ENCODE results near the gene LCP1. TPM values are rescaled to one million over a fixed set of nuclear protein-coding genes. Genes with fewer than 3 reads are reported as not detected.
"Not testable (repeated sequence)": the region's sequence is repeated elsewhere in the genome, so short reads cannot be mapped to it uniquely, and the experiment has no call there.

LCP1 gene, protein sequence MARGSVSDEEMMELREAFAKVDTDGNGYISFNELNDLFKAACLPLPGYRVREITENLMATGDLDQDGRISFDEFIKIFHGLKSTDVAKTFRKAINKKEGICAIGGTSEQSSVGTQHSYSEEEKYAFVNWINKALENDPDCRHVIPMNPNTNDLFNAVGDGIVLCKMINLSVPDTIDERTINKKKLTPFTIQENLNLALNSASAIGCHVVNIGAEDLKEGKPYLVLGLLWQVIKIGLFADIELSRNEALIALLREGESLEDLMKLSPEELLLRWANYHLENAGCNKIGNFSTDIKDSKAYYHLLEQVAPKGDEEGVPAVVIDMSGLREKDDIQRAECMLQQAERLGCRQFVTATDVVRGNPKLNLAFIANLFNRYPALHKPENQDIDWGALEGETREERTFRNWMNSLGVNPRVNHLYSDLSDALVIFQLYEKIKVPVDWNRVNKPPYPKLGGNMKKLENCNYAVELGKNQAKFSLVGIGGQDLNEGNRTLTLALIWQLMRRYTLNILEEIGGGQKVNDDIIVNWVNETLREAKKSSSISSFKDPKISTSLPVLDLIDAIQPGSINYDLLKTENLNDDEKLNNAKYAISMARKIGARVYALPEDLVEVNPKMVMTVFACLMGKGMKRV
- 332 TPM for polyA plus RNA-seq (2013)

DNA sequence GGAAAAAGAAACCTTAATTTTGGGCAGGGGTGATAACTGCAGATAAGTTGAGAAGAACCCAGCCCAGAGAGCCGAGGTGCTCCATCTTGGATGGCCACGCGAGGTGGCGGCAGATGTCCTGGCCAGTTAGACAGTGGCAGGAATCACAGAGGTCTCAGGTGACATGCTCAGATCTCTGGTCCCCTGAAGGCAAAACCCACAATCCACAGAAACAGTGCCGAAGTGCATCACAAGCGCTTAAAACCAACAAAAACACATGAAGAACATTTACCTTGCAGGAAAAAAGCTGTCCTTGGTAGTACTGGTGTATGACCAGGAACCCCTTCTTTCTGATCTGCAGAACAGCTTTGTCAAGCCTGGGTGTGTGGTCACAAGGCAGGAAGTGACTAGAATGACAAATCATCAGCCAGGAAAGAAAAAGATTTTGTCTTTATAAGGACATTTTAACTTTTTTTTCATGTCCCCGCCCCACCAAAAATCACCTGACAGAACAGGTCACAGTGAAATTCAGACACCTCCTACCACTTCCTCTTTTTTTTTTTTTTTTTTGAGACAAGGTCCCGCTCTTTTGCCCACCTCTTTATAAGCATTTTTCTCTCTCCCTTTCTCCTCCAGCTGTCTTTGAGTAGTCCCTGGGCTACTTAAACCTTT lies at the start of gene LCP1:
Gene LCP1 (minus strand): TSS at position 338 of the 651 bp plus-strand sequence. CDS start 22,515 bp downstream, outside the sequence.
- peak within 1 kb of the TSS; percentile 74 to 89 for H3K27ac ChIP-seq (ENCODE audit: insufficient read depth in 1 of 2, low read depth in 1 of 2, low read length in 2 of 2, poor library complexity in 1 of 2, severe bottlenecking in 2 of 2)
- peaks cover 0 to 17% (median 2%) of the 10 kb centered on the region in 4 experiments for H3K36me3 ChIP-seq (ENCODE audit: control insufficient read depth in 4 of 4, insufficient read depth in 4 of 4, low read length in 3 of 4)
- peaks cover 47 to 67% (median 50%) of the 10 kb centered on the region in 4 experiments for H3K4me1 ChIP-seq (ENCODE audit: control extremely low read depth in 1 of 4, control insufficient read depth in 4 of 4, insufficient read depth in 4 of 4, low read length in 3 of 4)
- peak; percentile 95 to 99 (median 98) for DNase-seq
- 0% methylated on average over 8 of the region's 8 CpGs for WGBS (ENCODE audit: insufficient coverage)
- ChIA-PET CTCF (interaction anchor here (1.1 to 2.4 kb wide), 9 partner anchors 10 to 108 kb away, joined by 3 to 17 read pairs (median 6); no protein-coding TSS in a partner anchor), POLR2A (interaction anchor here (0.6 to 1.2 kb wide), 4 partner anchors 10 to 1417 kb away, joined by 3 to 5 read pairs (median 4); no protein-coding TSS in a partner anchor)
- no peaks in the 10 kb centered on the region for H3K9me3 ChIP-seq (ENCODE audit: control extremely low read depth in 1 of 5, control insufficient read depth in 4 of 5, insufficient read depth in 2 of 5, low read depth in 1 of 5, low read length in 4 of 5)
- H3K4me3 ChIP-seq (ENCODE audit: control insufficient read depth in 1 of 7, extremely low read depth in 1 of 7, insufficient read depth in 4 of 7, low read depth in 2 of 7, low read length in 6 of 7) = peak within 1 kb of the TSS; percentile 60 to 97 (median 84)
- no peaks in the 10 kb centered on the region for H3K27me3 ChIP-seq (replicated peaks in 2 of 5; ENCODE audit: control insufficient read depth in 4 of 5, insufficient read depth in 5 of 5, low read length in 4 of 5)

- Histone ChIP-seq H3K4me1 (ENCODE audit: control extremely low read depth in 1 of 4, control insufficient read depth in 4 of 4, insufficient read depth in 4 of 4, low read length in 3 of 4) (no peaks in the 10 kb centered on the region), H3K4me3 (ENCODE audit: control insufficient read depth in 1 of 7, extremely low read depth in 1 of 7, insufficient read depth in 4 of 7, low read depth in 2 of 7, low read length in 6 of 7) (no peak overlapping the region), H3K27ac (ENCODE audit: insufficient read depth in 1 of 2, low read depth in 1 of 2, low read length in 2 of 2, poor library complexity in 1 of 2, severe bottlenecking in 2 of 2) (no peak overlapping the region), H3K9me3 (ENCODE audit: control extremely low read depth in 1 of 5, control insufficient read depth in 4 of 5, insufficient read depth in 2 of 5, low read depth in 1 of 5, low read length in 4 of 5) (peaks cover 0 to 46% (median 6%) of the 10 kb centered on the region in 5 experiments), H3K27me3 (replicated peaks in 2 of 5; ENCODE audit: control insufficient read depth in 4 of 5, insufficient read depth in 5 of 5, low read length in 4 of 5) (no peaks in the 10 kb centered on the region), H3K36me3 (ENCODE audit: control insufficient read depth in 4 of 4, insufficient read depth in 4 of 4, low read length in 3 of 4) (peaks cover 0 to 49% (median 10%) of the 10 kb centered on the region in 4 experiments)
- no peak for DNase-seq
- ChIA-PET POLR2A (no interaction called here), CTCF (interaction anchor here (0.9 kb wide), 1 partner anchor 10 kb away, joined by 3 read pairs; no protein-coding TSS in a partner anchor)
- 100% methylated on average over 2 of the region's 2 CpGs for WGBS (ENCODE audit: insufficient coverage)
These were observed 47.3 kb upstream of the LCP1 start for GRCh38 chr13:46229251-46229650.

GRCh38 chr13:46220234-46220633 lies 38.3 kb upstream of the LCP1 start:
- H3K4me3 ChIP-seq (ENCODE audit: control insufficient read depth in 1 of 7, extremely low read depth in 1 of 7, insufficient read depth in 4 of 7, low read depth in 2 of 7, low read length in 6 of 7); H3K27ac ChIP-seq (ENCODE audit: insufficient read depth in 1 of 2, low read depth in 1 of 2, low read length in 2 of 2, poor library complexity in 1 of 2, severe bottlenecking in 2 of 2); POLR2A ChIA-PET; H3K4me1 ChIP-seq (ENCODE audit: control extremely low read depth in 1 of 4, control insufficient read depth in 4 of 4, insufficient read depth in 4 of 4, low read length in 3 of 4); H3K27me3 ChIP-seq (replicated peaks in 2 of 5; ENCODE audit: control insufficient read depth in 4 of 5, insufficient read depth in 5 of 5, low read length in 4 of 5); H3K36me3 ChIP-seq (ENCODE audit: control insufficient read depth in 4 of 4, insufficient read depth in 4 of 4, low read length in 3 of 4); DNase-seq: not testable (repeated sequence)
- peaks cover 0 to 14% (median 5%) of the 10 kb centered on the region in 5 experiments for H3K9me3 ChIP-seq (ENCODE audit: control extremely low read depth in 1 of 5, control insufficient read depth in 4 of 5, insufficient read depth in 2 of 5, low read depth in 1 of 5, low read length in 4 of 5)
- CTCF ChIA-PET = interaction anchor here (0.6 to 1.0 kb wide), 2 partner anchors 10 to 12 kb away, joined by 3 read pairs; no protein-coding TSS in a partner anchor
- 67% methylated on average over 2 of the region's 2 CpGs for WGBS (ENCODE audit: insufficient coverage)

DNA sequence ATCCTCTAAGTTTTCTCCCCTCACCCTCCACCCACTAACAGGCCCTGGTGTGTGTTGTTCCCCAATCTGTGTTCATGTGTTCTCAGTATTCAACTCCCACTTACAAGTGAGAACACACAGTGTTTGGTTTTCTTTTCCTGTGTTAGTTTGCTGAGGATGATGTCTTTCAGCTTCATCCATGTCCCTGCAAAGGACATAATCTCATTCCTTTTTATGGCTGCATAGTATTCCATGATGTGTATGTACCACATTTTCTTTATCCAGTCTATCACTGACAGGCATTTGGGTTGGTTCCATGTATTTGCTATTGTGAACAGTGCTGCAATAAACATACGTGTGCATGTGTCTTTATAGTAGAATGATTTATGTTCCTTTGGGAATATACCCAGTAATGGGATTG lies 32.8 kb upstream of the LCP1 start:
- CTCF ChIA-PET = interaction anchor here (1.0 to 1.6 kb wide), 2 partner anchors 16 to 22 kb away, joined by 3 read pairs; no protein-coding TSS in a partner anchor
- no CpG with 5 or more reads among the region's 1 CpG for WGBS (ENCODE audit: insufficient coverage)
- H3K27me3 ChIP-seq (replicated peaks in 2 of 5; ENCODE audit: control insufficient read depth in 4 of 5, insufficient read depth in 5 of 5, low read length in 4 of 5); H3K9me3 ChIP-seq (ENCODE audit: control extremely low read depth in 1 of 5, control insufficient read depth in 4 of 5, insufficient read depth in 2 of 5, low read depth in 1 of 5, low read length in 4 of 5); DNase-seq; H3K4me3 ChIP-seq (ENCODE audit: control insufficient read depth in 1 of 7, extremely low read depth in 1 of 7, insufficient read depth in 4 of 7, low read depth in 2 of 7, low read length in 6 of 7); POLR2A ChIA-PET; H3K36me3 ChIP-seq (ENCODE audit: control insufficient read depth in 4 of 4, insufficient read depth in 4 of 4, low read length in 3 of 4); H3K27ac ChIP-seq (ENCODE audit: insufficient read depth in 1 of 2, low read depth in 1 of 2, low read length in 2 of 2, poor library complexity in 1 of 2, severe bottlenecking in 2 of 2): not testable (repeated sequence)
- H3K4me1 ChIP-seq (ENCODE audit: control extremely low read depth in 1 of 4, control insufficient read depth in 4 of 4, insufficient read depth in 4 of 4, low read length in 3 of 4) = peaks cover 7 to 25% (median 14%) of the 10 kb centered on the region in 4 experiments

- WGBS (ENCODE audit: insufficient coverage) = 100% methylated on average over 3 of the region's 3 CpGs
- no peak for DNase-seq
- Histone ChIP-seq H3K27me3 (replicated peaks in 2 of 5; ENCODE audit: control insufficient read depth in 4 of 5, insufficient read depth in 5 of 5, low read length in 4 of 5) (no peaks in the 10 kb centered on the region), H3K27ac (ENCODE audit: insufficient read depth in 1 of 2, low read depth in 1 of 2, low read length in 2 of 2, poor library complexity in 1 of 2, severe bottlenecking in 2 of 2) (no peak overlapping the region), H3K4me3 (ENCODE audit: control insufficient read depth in 1 of 7, extremely low read depth in 1 of 7, insufficient read depth in 4 of 7, low read depth in 2 of 7, low read length in 6 of 7) (no peak overlapping the region), H3K36me3 (ENCODE audit: control insufficient read depth in 4 of 4, insufficient read depth in 4 of 4, low read length in 3 of 4) (no peaks in the 10 kb centered on the region), H3K9me3 (ENCODE audit: control extremely low read depth in 1 of 5, control insufficient read depth in 4 of 5, insufficient read depth in 2 of 5, low read depth in 1 of 5, low read length in 4 of 5) (no peaks in the 10 kb centered on the region), H3K4me1 (ENCODE audit: control extremely low read depth in 1 of 4, control insufficient read depth in 4 of 4, insufficient read depth in 4 of 4, low read length in 3 of 4) (peaks cover 7 to 38% (median 20%) of the 10 kb centered on the region in 4 experiments)
- POLR2A ChIA-PET = no interaction called here
- CTCF ChIA-PET = interaction anchor here (1.0 to 1.6 kb wide), 2 partner anchors 14 to 53 kb away, joined by 3 to 4 read pairs; no protein-coding TSS in a partner anchor
These were observed 31.3 kb upstream of the LCP1 start for GRCh38 chr13:46213242-46213641.

DNA sequence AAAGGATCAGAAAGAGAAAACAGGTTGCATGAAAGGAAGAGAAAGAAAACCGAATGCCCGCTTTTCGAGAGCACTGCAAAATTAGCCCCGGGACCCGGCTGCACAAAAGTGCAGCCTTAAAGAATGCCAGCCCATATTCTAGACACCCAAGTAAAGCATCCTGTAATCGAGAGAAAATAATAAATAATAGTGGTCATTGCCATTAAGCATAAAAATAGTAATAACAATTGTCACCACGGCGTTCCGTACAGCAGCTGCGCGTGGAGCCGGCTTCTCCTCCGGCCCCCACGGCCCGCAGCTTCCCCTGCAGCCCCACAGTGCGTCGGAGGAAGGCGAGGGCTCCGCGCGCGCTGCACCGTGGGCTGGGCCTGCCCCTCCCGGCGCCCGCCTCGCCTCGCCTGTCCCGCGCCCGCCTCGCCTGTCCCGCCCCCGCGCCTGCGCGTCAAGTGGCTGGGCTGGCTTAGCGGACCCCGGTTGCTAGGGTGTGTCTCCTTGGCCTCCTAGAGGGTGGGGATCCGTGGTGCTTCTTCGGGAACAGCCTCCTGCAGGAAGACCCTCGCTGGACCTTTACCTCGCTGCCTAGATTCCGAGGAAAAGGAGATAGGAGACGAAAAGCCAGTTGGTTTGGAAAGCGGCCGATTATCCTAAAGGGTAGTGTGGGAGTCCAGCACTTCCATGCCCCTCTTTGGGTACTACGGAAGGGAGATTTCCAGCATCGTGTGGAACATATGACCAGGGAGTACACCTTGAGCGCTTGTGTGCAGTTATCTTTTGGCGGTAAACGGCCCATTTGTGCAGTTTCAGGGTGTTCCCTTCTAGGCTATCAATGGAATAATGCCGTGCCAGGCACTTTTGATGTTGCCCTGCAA lies 29.7 kb upstream of the LCP1 start, which contains the start of gene LRRC63:
Gene LRRC63 (plus strand): TSS at position 446 of the 869 bp plus-strand sequence. CDS start 1,107 bp downstream, outside the sequence.
- peaks cover 7 to 39% (median 21%) of the 10 kb centered on the region in 4 experiments for H3K4me1 ChIP-seq (ENCODE audit: control extremely low read depth in 1 of 4, control insufficient read depth in 4 of 4, insufficient read depth in 4 of 4, low read length in 3 of 4)
- DNase-seq = peak; percentile 85 to 94 (median 91)
- H3K27me3 ChIP-seq (replicated peaks in 2 of 5; ENCODE audit: control insufficient read depth in 4 of 5, insufficient read depth in 5 of 5, low read length in 4 of 5) = no peaks in the 10 kb centered on the region
- ChIA-PET CTCF (interaction anchor here (0.8 to 2.1 kb wide), 4 partner anchors 10 to 56 kb away, joined by 3 to 5 read pairs (median 4); no protein-coding TSS in a partner anchor), POLR2A (no interaction called here)
- WGBS (ENCODE audit: insufficient coverage) = 0% methylated on average over 40 of the region's 53 CpGs
- H3K27ac ChIP-seq (ENCODE audit: insufficient read depth in 1 of 2, low read depth in 1 of 2, low read length in 2 of 2, poor library complexity in 1 of 2, severe bottlenecking in 2 of 2) = peak within 1 kb of the TSS; percentile 76 to 89
- H3K36me3 ChIP-seq (ENCODE audit: control insufficient read depth in 4 of 4, insufficient read depth in 4 of 4, low read length in 3 of 4) = peaks cover 0 to 2% (median 0%) of the 10 kb centered on the region in 4 experiments
- H3K9me3 ChIP-seq (ENCODE audit: control extremely low read depth in 1 of 5, control insufficient read depth in 4 of 5, insufficient read depth in 2 of 5, low read depth in 1 of 5, low read length in 4 of 5) = no peaks in the 10 kb centered on the region
- H3K4me3 ChIP-seq (ENCODE audit: control insufficient read depth in 1 of 7, extremely low read depth in 1 of 7, insufficient read depth in 4 of 7, low read depth in 2 of 7, low read length in 6 of 7) = peak within 1 kb of the TSS; percentile 52 to 98 (median 91)

Measured in common myeloid progenitor, CD34-positive (primary cell).